HepG2 (cell line): Measurements from ENCODE around the gene CEP120. TPM values are rescaled to one million over a fixed set of nuclear protein-coding genes. Genes with fewer than 3 reads are reported as not detected.

Experiments used
- ATAC-seq: fragments of 200-7000 bp; cut with Tn5 transposase; 3 replicates; pipeline ENCODE4 v1.9.1; 2020; ENCODE audit warnings: mild to moderate bottlenecking, moderate library complexity
- BruUV-seq: library from RNA; stranded (reverse); fragments of 400-500 nt; replicated peaks from 2 replicates; lab custom pipeline; 2021; lab: Mats Ljungman, UMichigan
- CTCF ChIA-PET: fragments of 300-600 bp; formaldehyde crosslinking; extraction: SDS; loops from one replicate; lab custom pipeline; 2021; ENCODE audit warnings: low total read pairs, inconsistent platforms, low intra/inter-chr PET ratio; lab: Yijun Ruan, JAX
- POLR2A ChIA-PET: fragments of 350-600 bp; sonication (Branson Sonifier 250); formaldehyde crosslinking; loops from one replicate; lab custom pipeline; 2020; ENCODE audit warnings: antibody characterized with exemption, inconsistent platforms; lab: Yijun Ruan, JAX
- DNase-seq: peaks from one replicate; pipeline ENCODE4 v3.0.0-alpha.2; 2015; ENCODE audit warnings: low spot score
- FAIRE-seq: peaks from 3 replicates; lab custom pipeline; 2011; peaks lifted over from hg19 to GRCh38; lab: Jason Lieb, UNC
- H2AFZ ChIP-seq: one replicate; pipeline ENCODE4 v1.6.1; 2011; ENCODE audit warnings: low read length, inconsistent platforms
- H3K27ac ChIP-seq: fragments of 300-600 bp; 3 replicates; pipeline ENCODE4 v1.8.0; 2011; ENCODE audit warnings: mixed run types, mild to moderate bottlenecking, mixed read lengths, low read length, inconsistent platforms; ENCODE audit not compliant: insufficient read depth; ENCODE audit errors: extremely low read length
- H3K27me3 ChIP-seq, 2 experiments: fragments of 200-600 bp in 1 of 2; 2 replicates in 1 of 2; 3 replicates in 1 of 2; pipeline versions ENCODE4 v1.6.0 to v1.8.0; 2011; ENCODE audit warnings: low read length in 2 of 2, mild to moderate bottlenecking in 2 of 2, moderate library complexity in 2 of 2, inconsistent platforms in 1 of 2; ENCODE audit not compliant: insufficient read depth in 2 of 2, control insufficient read depth in 1 of 2
- H3K36me3 ChIP-seq, 2 experiments: fragments of 200-600 bp in 1 of 2; replicated peaks in 1 of 2; 2 replicates in 1 of 2; 3 replicates in 1 of 2; pipeline versions ENCODE4 v1.5.1 to v1.8.0; 2011; ENCODE audit warnings: low read length in 2 of 2, inconsistent platforms in 1 of 2; ENCODE audit not compliant: insufficient read depth in 2 of 2, control insufficient read depth in 1 of 2
- H3K4me1 ChIP-seq: 2 replicates; pipeline ENCODE4 v1.5.1; 2012; ENCODE audit warnings: low read length, inconsistent platforms; ENCODE audit not compliant: insufficient read depth
- H3K4me2 ChIP-seq: 2 replicates; pipeline ENCODE4 v1.6.0; 2011; ENCODE audit warnings: low read depth, low read length, inconsistent platforms
- H3K4me3 ChIP-seq, 3 experiments: fragments of 200-600 bp in 1 of 3; sonication (generic), shearing (Covaris generic) in 1 of 3; replicated peaks in 1 of 3; 2 replicates each; pipeline ENCODE4 v1.5.1; 2011 to 2016; ENCODE audit warnings: low read length in 3 of 3, inconsistent platforms in 2 of 3, low read depth in 2 of 3, mild to moderate bottlenecking in 2 of 3, control low read depth in 1 of 3, mixed read lengths in 1 of 3; ENCODE audit not compliant: insufficient read depth in 1 of 3
- H3K79me2 ChIP-seq: one replicate; pipeline ENCODE4 v1.6.1; 2011; ENCODE audit warnings: low read length, inconsistent platforms; ENCODE audit not compliant: insufficient read depth
- H3K9ac ChIP-seq: 2 replicates; pipeline ENCODE4 v1.6.0; 2011; ENCODE audit warnings: mild to moderate bottlenecking, low read depth, low read length, inconsistent platforms; ENCODE audit not compliant: insufficient read depth
- H3K9me3 ChIP-seq: 2 replicates; pipeline ENCODE4 v1.5.1; 2012; ENCODE audit warnings: mild to moderate bottlenecking, low read length
- H4K20me1 ChIP-seq: 2 replicates; pipeline ENCODE4 v1.6.0; 2011; ENCODE audit warnings: inconsistent platforms, mild to moderate bottlenecking, low read length, moderate library complexity; ENCODE audit not compliant: insufficient read depth
- GMEB2 ChIP-seq: IDR thresholded peaks from 2 replicates; pipeline ENCODE4 v1.6.1; 2016; ENCODE audit warnings: missing biosample characterization, missing genetic modification reagents, low read depth
- ZBTB2 ChIP-seq: sonication (generic); formaldehyde crosslinking; IDR thresholded peaks from 2 replicates; pipeline ENCODE4 v1.8.0; 2022; ENCODE audit warnings: low read depth, missing genetic modification reagents
- ZNF180 ChIP-seq: sonication (generic); formaldehyde crosslinking; IDR thresholded peaks from 2 replicates; pipeline ENCODE4 v1.4.0; 2020; ENCODE audit warnings: low read depth, missing genetic modification reagents, borderline replicate concordance
- ZNF337 ChIP-seq: sonication (generic); formaldehyde crosslinking; IDR thresholded peaks from 2 replicates; pipeline ENCODE4 v1.5.1; 2020; ENCODE audit warnings: missing genetic modification reagents, low read depth, mild to moderate bottlenecking, borderline replicate concordance
- ZNF510 ChIP-seq: sonication (generic); formaldehyde crosslinking; IDR thresholded peaks from 2 replicates; pipeline ENCODE4 v1.4.0; 2020; ENCODE audit warnings: low read depth, mild to moderate bottlenecking, missing genetic modification reagents
- WGBS: methylation state at CpG from one replicate; pipeline ENCODE4 v1.1.6; 2017; ENCODE audit warnings: low lambda C conversion rate; 5-methylcytosine and 5-hydroxymethylcytosine counted together
- in situ Hi-C: cut with HindIII; loops from 2 replicates; pipeline ENCODE4 v1.10.0; 2017; ENCODE audit warnings: low pct_unique_long_range_greater_than_20kb; ENCODE audit not compliant: extremely low pct_ligation_motif_present
- intact Hi-C: fragments of 100-400 bp; cut with micrococcal nuclease; formaldehyde crosslinking; loops from one replicate; pipeline ENCODE4 v1.10.0; 2022; ENCODE audit not compliant: unreplicated experiment
- polyA plus RNA-seq, 8 experiments: library from polyadenylated mRNA; depleted of rRNA in 3 of 8; stranded (reverse) in 7 of 8; unstranded in 1 of 8; fragments of >200 nt; fragmentation: Illumina TruSeq in 4 of 8; extraction: Trizol in 4 of 8; gene quantifications; 2 replicates each; pipeline versions ENCODE4 v1.2.1 to v1.2.3, GENCODE V29; 2011 to 2016; ENCODE audit warnings: low read depth in 4 of 8, missing spikeins in 1 of 8, mixed read lengths in 1 of 8; ENCODE audit not compliant: insufficient read depth in 1 of 8
- total RNA-seq, 5 experiments: library from RNA; depleted of rRNA; stranded (reverse); fragments of >200 nt; fragmentation: Illumina TruSeq; extraction: Trizol; gene quantifications; 2 replicates each; pipeline ENCODE4 v1.2.3, GENCODE V29; 2016; ENCODE audit warnings: low read depth in 1 of 5
- TF ChIP-seq, protein P1 (sequence below): sonication (generic); formaldehyde crosslinking; conservative IDR thresholded peaks from 2 replicates; pipeline ENCODE4 v1.4.0; 2020; ENCODE audit warnings: missing genetic modification reagents
- TF ChIP-seq, protein P2 (sequence below): sonication (generic); formaldehyde crosslinking; IDR thresholded peaks from 2 replicates; pipeline ENCODE4 v1.5.1; 2020; ENCODE audit warnings: mild to moderate bottlenecking, missing genetic modification reagents, moderate library complexity
- TF ChIP-seq, protein P3 (sequence below): sonication (generic); formaldehyde crosslinking; IDR thresholded peaks from 2 replicates; pipeline ENCODE4 v1.9.0; 2021; ENCODE audit warnings: mild to moderate bottlenecking, missing genetic modification reagents

The CEP120 gene
- total and polyA plus RNA-seq, 2 of the 13 experiments (the other 11 are each of a cell fraction or from before 2014, with no cell fraction given): 8.0 to 14.7 TPM

GRCh38 chr5:123389794-123390193, 33.4 kb downstream of the CEP120 start (continued):
- TF ChIP-seq, protein P1, sequence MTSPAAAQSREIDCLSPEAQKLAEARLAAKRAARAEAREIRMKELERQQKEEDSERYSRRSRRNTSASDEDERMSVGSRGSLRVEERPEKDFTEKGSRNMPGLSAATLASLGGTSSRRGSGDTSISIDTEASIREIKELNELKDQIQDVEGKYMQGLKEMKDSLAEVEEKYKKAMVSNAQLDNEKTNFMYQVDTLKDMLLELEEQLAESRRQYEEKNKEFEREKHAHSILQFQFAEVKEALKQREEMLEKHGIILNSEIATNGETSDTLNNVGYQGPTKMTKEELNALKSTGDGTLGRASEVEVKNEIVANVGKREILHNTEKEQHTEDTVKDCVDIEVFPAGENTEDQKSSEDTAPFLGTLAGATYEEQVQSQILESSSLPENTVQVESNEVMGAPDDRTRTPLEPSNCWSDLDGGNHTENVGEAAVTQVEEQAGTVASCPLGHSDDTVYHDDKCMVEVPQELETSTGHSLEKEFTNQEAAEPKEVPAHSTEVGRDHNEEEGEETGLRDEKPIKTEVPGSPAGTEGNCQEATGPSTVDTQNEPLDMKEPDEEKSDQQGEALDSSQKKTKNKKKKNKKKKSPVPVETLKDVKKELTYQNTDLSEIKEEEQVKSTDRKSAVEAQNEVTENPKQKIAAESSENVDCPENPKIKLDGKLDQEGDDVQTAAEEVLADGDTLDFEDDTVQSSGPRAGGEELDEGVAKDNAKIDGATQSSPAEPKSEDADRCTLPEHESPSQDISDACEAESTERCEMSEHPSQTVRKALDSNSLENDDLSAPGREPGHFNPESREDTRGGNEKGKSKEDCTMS (CRISPR knock-in tag): no peak

DNA sequence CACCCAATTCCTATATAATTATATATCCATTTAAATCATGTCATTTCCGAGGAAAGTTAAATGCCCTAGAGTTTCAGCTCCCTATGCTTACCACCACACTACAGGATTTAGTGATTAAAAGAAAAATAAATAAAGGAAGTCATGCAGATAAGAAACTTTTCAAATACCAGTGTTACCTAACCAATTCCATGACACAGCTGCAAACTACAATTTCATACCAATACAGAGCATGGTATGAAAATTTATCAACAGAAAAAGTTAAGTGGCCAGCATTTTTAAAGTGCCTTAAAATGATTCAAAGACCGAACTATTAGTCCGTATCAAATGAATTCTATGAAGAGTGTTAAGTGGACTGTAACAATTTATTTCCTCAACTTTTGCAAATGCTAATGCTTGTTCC, 35.9 kb downstream of the CEP120 start:
- Histone ChIP-seq H3K4me1 (no peaks in the 10 kb centered on the region), H3K27me3 (no peaks in the 10 kb centered on the region), H2AFZ (no peak overlapping the region), H3K27ac (no peak overlapping the region), H3K36me3 (peaks cover 6 to 39% of the 10 kb centered on the region in 2 experiments; a peak in 4 of 5 replicates), H3K4me3 (no peak overlapping the region), H3K9ac (no peak overlapping the region), H4K20me1 (no peaks in the 10 kb centered on the region), H3K4me2 (no peak overlapping the region), H3K79me2 (no peaks in the 10 kb centered on the region), H3K9me3 (no peaks in the 10 kb centered on the region)
- DNase-seq: no peak
- intact Hi-C loops: no loop called here
- CTCF ChIA-PET: no interaction called here
- in situ Hi-C loops: no loop called here
- POLR2A ChIA-PET: no interaction called here
- no peak for ATAC-seq
- no TSS peak for BruUV-seq
- FAIRE-seq: no peak
- 94% methylated on average over 3 of the region's 3 CpGs for WGBS
- no peak for TF ChIP-seq ZNF180 (CRISPR knock-in tag)
- no peak for TF ChIP-seq GMEB2 (CRISPR knock-in tag)
- no peak for TF ChIP-seq ZNF510 (CRISPR knock-in tag)
- TF ChIP-seq ZNF337: no peak
- TF ChIP-seq ZBTB2: no peak
- TF ChIP-seq, protein P2, sequence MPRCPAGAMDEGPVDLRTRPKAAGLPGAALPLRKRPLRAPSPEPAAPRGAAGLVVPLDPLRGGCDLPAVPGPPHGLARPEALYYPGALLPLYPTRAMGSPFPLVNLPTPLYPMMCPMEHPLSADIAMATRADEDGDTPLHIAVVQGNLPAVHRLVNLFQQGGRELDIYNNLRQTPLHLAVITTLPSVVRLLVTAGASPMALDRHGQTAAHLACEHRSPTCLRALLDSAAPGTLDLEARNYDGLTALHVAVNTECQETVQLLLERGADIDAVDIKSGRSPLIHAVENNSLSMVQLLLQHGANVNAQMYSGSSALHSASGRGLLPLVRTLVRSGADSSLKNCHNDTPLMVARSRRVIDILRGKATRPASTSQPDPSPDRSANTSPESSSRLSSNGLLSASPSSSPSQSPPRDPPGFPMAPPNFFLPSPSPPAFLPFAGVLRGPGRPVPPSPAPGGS (CRISPR knock-in tag): no peak
- TF ChIP-seq, protein P3, sequence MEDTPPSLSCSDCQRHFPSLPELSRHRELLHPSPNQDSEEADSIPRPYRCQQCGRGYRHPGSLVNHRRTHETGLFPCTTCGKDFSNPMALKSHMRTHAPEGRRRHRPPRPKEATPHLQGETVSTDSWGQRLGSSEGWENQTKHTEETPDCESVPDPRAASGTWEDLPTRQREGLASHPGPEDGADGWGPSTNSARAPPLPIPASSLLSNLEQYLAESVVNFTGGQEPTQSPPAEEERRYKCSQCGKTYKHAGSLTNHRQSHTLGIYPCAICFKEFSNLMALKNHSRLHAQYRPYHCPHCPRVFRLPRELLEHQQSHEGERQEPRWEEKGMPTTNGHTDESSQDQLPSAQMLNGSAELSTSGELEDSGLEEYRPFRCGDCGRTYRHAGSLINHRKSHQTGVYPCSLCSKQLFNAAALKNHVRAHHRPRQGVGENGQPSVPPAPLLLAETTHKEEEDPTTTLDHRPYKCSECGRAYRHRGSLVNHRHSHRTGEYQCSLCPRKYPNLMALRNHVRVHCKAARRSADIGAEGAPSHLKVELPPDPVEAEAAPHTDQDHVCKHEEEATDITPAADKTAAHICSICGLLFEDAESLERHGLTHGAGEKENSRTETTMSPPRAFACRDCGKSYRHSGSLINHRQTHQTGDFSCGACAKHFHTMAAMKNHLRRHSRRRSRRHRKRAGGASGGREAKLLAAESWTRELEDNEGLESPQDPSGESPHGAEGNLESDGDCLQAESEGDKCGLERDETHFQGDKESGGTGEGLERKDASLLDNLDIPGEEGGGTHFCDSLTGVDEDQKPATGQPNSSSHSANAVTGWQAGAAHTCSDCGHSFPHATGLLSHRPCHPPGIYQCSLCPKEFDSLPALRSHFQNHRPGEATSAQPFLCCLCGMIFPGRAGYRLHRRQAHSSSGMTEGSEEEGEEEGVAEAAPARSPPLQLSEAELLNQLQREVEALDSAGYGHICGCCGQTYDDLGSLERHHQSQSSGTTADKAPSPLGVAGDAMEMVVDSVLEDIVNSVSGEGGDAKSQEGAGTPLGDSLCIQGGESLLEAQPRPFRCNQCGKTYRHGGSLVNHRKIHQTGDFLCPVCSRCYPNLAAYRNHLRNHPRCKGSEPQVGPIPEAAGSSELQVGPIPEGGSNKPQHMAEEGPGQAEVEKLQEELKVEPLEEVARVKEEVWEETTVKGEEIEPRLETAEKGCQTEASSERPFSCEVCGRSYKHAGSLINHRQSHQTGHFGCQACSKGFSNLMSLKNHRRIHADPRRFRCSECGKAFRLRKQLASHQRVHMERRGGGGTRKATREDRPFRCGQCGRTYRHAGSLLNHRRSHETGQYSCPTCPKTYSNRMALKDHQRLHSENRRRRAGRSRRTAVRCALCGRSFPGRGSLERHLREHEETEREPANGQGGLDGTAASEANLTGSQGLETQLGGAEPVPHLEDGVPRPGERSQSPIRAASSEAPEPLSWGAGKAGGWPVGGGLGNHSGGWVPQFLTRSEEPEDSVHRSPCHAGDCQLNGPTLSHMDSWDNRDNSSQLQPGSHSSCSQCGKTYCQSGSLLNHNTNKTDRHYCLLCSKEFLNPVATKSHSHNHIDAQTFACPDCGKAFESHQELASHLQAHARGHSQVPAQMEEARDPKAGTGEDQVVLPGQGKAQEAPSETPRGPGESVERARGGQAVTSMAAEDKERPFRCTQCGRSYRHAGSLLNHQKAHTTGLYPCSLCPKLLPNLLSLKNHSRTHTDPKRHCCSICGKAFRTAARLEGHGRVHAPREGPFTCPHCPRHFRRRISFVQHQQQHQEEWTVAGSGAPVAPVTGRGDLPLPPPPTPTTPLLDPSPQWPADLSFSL (CRISPR knock-in tag): no peak
